GM18868 (cell line): Measurements from ENCODE around the gene FGF12.

Experiments
- ATAC-seq: cut with Tn5 transposase; IDR thresholded peaks from one replicate; pipeline ENCODE4 v1.9.1; 2021; ENCODE audit warnings: mild to moderate bottlenecking, moderate library complexity; ENCODE audit not compliant: unreplicated experiment

FGF12 gene

DNA sequence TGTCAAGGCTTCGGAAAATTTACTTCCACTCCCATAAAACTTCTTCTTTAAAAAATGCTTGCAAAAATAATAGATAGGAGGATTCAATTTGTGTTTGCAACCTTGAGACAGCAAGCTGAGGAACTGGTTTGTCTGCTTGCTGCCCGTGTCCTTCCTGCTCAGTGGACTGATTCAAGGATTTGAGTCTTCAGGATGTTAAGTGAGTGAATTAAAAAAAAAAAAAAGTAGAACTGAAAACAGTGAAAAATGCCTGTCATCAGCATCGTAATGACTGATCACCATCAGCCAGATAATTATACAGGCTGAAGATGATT lies 453.7 kb downstream of the FGF12 start:
- no peak for ATAC-seq

DNA sequence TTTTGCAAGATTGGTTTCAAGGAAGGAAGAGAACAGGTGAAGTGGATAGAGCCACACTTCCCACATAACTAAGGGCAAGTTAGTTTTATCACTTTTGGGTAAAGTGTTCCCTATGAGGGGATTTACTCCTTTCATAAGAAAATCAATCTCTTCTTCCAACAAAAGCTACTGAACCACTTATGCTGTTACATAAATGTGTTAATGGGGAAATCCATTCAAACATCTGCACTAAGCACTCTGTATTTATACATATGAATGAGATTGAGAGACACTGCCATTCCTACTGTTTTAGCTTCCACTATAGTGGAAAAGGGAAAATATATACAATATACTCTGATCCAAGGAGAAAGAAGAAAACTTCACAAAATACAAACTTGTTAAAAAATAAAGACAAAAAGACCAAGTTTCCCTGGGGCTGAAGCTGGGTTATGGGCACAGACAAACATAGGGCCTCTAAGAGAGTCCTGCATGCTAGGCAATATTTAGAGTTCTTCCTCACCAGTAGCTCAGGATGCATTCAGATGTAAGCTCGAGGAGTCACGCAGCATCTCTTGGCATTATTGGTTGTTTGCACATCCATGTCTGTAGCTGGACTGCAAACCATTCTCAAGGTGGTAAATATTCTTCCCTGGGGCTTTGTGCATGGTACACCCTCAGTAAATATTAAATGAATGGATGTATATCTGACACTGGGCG lies 454.2 kb downstream of the FGF12 start:
- no peak for ATAC-seq

DNA sequence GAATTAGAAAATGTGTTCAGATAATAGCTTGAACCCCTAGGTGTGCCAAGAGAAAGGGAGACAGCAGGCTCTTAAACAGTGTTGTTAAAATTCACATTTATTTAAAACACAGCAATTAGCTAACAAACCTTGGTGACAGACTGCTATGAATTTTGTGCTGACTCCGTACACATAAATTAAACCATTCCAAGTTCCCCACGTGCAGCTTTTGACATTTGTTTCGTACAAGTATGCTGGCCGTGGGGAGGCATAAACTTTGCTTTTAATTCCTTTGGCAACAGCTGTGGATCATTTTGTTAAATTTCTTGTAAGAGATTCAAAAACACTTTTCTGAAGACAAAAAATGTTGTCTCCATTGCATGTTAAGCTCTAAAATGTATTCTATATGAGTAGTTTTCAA lies 465.3 kb downstream of the FGF12 start:
- no peak for ATAC-seq

DNA sequence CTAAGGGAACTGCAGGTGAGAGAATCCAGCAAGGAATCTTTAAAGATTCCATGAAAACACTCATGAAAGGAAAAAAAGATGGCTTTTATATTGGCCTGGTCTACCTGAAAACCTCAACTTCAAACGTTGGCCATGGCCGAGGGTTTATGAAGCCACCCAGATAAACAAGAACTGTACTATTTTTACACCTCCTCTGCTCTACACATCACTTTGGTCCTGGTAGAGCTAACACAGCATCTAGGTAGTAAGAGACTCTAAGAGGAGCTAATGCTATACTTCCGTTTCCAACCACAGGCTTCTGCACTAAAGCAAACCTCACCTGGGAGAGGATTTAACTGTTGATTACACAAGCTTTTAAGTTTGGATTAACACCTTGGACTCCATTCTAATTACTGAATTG lies 466.2 kb downstream of the FGF12 start:
- ATAC-seq, result no peak

DNA sequence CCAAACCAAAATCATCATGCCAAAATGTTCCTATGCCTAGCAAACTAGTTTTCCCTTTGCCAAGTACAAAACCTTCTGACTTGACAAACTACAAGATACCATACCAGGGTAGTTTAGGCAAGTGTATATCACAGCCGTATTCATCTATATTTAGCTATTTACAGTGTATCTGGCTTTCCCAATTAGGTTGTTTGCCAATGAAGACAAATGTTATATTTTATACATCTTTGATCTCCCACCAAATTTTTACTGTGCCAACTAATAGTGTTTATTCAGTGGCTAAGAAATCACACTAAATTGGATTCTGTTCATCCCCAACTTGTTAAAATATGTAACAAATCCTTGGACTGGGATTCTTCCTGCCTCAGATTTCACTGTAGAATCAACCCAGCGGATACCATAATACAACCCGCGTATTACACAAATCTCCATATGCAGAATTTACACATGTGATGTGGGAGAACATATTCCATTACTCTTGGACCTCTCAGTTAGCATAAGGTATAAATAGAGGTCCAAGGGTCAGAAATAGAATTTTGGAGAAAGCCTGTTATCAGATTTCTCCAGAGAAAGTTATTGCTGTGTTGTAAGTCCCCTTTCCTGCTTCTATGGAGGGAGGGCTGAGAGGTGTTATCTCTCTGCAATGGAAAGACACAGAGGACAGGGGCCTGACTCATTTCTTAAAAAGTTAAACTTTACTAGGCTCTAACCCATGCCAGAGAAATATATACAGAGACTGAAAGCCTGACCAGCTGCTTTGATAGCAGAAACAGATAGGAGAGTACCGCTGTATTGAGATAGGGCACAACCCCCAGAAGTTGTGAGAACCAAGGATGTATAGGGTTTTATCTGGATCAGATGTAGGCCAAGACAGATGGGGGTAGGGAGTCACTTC lies 467.0 kb downstream of the FGF12 start:
- ATAC-seq, result no peak

DNA sequence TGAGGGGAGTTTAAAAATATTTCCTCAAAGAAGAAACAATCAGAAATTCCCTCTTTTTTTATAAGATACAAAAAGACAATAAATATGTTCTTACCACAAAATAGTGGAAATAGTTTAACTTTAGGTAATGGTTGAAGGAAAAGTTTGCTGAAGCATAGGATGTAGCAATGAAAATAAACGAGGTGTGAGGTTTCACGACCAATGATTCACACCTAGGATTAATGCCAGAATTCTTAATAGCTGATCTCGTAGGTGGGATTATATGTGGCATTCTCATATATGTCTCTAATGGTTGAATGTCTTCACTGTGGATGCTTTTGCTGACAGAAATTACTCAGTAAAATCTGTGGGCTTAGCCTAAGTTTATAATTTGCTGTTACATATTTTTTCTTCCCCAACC lies 467.7 kb downstream of the FGF12 start:
- no peak for ATAC-seq

DNA sequence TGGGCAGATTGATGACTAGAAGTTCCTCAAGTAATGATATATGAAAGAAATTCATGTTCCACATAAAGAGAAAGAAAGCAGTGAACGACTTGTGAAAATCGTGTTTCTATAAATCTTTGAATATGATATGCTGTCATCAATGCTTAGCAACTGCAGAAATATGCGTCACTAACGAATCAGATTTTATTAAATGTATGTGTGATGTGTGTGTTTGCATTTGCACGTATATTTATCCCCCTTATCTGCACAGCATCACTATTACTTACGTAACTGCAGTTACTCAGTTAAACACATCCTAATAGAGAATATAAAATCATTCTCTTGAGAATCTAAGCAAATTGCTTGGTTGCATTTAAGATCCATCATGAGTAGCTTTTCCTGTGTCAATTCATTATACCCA lies 468.6 kb downstream of the FGF12 start:
- ATAC-seq, result no peak

DNA sequence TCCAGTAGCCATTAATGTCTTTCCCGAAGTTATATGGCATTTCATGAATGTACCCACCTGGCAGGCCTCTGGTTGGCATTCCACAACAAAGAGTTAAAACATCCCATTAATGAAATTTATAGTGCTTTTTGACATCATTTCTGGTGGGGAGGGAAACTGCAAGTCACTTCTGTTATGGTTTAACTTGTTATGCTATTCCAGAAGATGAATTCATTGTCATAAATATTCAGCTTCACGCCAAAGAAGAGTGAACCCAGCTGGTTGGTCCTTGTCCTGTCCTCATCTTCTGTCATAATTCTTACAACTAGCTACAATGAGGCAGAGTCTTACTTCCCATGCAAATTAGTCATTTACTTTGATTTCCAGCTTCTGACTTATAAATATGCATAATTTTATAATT lies 471.5 kb downstream of the FGF12 start:
- ATAC-seq, result no peak

DNA sequence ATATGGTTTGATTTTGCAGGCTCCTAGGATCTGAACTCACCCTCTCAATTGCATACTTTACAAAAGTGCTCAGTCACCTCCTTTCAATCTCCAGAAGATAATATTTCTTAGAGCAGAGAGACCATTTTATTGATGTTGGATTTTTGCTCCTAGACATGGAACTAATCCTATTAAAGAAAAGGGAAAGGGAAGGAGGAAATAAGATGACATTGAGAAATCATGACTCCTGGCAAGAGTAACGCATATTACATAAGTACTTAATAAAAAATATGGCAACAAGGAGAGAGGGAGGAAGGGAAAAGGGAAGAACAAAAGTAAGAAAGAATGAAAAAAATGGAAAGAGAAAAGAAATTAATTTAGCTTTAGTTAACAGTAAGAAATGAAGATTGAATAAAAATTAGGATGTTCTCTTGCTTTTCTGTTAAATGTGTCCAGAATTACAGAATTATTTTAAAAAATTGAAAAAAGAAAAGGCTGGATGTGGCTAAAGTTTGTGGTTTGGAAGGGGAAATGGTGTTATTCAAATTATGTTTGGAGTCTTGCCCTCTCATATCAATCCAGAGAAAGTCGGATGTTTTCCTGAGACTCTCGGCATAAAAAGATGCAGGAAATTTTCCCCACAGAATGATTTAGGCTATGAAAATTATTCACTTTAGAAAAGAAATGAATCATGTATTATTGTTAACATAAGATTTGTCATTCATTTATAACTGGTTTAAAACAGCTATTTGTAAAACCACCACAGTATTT lies 474.0 kb downstream of the FGF12 start:
- ATAC-seq, result no peak

DNA sequence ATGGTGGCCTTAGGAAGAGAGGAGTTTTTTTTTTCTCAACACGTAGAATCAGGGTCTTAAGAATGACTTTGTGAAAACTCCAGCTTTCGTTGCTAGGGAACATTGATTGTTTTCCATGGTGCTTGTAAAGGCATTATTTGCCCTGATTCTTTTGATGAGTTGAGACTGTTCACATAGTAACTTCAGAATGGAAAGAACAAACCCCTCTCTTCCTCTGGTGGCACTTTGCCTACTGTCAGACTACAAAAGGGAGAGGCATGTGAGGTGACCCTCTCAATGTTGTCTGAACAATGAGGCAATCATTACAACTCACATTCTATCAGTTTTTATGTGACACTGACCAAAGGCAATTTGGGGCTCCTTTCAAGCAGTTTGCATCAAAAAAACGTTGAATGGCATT lies 477.8 kb downstream of the FGF12 start:
- ATAC-seq, result no peak

DNA sequence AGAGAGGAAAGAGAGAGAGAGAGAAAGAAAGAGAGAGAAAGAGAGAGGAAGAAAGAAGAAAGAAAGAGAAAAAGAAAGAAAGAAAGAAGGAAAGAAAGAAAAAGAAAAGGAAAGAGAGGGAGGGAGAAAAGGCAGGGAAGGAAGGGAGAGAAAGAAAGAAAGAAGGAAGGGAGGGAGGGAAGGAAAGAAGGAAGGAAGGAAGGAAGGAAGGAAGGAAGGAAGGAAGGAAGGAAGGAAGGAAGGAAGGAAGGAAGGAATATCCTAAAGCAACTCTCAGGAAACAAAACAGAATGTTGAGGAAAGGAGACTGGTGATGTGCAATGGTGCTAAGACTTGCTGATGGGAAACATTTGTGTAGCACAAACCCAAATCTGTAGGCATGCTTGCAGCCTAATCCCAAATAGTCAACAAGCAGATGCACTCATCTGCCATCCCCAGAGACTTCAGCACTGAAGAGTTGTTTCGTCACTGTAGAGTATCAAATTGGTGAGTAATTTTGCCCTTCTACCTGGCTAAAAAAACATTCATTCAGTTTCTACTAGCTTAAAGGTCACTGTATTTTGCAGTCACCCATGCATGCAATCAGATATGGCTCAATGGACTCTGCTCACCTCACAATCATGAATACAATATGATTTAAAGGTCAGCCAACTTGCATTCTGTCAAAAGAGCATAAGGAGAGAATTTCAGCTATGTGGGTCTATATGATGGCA lies 480.3 kb downstream of the FGF12 start:
- ATAC-seq, result no peak

DNA sequence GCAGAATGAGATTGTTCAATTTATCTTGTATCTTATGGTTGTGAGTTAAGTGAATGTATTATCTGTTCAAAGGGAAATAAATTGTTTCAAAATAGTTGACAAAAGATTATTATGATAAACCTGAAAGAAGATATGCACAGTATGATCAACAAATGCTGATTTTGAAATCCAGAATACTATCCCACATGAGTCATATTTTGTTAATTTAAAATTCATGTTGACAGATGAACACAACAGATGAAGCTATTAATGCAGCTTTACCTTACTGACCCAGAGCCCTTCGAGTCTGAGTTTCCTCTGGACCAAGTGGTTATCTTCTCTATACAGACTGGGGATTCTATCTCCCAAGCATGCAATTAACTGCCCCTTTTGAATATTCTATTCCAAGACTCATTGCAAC lies 482.8 kb downstream of the FGF12 start:
- no peak for ATAC-seq

DNA sequence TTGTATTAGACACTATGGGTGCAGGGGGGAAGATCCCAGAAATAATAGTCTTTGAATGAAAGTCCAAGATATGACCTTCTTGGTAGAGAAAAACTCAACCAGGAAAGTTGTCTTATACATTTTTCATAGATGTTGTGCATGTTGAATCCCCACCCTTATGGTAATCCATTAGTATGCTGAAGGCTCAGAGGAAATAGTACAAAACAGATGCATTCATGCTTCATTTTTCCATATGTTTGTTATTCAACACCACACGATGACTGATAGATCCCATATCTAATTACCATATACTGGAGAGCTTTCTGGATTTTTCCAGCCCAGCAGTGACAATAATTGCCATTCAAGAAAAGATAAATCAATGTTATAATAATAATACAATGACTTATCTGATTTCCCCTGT lies 487.4 kb downstream of the FGF12 start:
- ATAC-seq, result no peak

DNA sequence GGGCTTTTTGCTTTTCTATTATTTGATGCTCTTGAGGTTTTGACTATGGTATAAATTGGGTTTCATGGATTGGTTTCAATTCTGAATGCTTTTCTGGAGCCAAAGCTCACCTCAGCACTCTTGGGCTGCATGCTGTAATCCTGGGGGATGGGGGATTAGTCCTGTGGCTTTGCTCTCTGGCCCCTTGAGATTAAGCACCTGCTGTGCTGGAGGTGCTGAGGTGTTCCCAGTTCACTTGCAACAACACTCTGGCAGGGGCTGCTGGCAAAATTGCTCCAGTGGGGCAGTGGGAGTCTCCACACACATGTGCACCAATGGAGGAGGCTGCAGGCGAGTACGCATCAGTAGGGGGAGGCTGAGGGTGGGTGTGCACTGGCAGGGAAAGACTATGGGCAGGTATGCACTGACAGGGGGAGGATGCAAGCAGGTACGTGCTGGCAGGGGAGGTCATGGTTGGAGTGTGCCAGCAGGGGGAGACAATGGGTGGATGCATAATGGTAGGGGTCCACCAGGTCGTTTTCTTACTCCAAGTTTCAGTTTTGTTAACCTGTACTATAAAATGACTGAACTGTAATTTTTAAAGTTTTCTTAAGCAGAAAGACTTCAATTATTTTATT lies 489.2 kb downstream of the FGF12 start:
- ATAC-seq, result no peak

DNA sequence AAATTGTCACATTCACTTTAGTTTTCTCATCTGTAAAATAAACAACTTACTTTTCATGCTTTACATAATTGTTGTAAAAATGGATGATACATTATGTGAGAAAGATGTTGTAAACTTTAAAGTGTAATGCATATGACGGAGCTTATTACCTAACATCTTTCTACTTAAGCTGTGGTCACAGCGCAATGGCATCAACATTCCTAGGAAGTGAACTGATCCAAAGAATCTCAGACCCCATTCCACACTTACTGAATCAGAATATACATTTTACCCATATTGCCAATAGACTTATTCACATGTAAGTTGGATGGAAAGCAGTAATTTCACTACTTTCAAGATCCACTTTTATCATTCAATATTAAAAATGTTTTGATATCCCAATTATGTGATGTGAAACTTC lies 497.5 kb downstream of the FGF12 start:
- no peak for ATAC-seq

DNA sequence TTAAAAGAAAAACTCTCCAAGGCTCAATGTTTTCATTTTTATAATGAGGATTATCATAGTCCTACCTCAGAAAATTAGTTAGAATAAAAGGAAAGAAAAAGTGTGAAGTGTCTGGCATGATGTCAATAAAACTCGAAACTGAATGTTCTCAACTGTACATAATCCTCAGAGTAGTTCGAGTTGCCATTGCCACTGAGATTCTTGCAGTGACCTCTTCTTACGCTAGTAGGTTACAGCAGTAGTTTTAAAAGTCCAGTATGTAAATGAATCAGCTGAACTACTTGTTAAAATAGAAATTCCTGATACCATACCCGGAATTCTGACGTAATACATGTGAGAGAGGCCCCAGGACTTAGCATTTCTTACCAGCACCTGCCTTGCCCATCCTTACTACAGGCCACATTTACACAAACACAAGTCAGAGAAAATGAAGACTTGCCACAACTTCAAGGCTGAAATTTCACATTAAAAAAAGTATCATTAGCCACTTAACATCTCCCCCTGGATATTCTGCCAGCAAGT lies 502.6 kb downstream of the FGF12 start:
- ATAC-seq, result no peak

DNA sequence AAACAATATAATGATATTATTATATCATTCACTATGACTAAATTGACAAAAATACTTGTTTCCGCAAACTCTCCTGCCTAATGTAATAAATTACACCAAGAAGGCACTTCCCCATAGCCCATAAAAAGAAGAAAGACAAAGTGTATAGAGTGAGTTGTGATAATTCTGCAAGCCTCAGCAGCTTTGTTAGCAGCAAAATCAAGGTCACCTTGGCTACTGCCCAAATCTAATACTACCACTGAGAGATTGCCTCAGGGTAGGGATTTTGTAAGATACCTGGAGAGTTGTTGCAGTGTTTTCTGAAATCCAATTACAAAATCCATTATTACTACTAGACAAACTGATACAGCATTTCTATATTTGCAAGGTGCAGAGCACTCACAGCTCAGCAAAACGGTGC lies 503.5 kb downstream of the FGF12 start:
- ATAC-seq, result no peak

DNA sequence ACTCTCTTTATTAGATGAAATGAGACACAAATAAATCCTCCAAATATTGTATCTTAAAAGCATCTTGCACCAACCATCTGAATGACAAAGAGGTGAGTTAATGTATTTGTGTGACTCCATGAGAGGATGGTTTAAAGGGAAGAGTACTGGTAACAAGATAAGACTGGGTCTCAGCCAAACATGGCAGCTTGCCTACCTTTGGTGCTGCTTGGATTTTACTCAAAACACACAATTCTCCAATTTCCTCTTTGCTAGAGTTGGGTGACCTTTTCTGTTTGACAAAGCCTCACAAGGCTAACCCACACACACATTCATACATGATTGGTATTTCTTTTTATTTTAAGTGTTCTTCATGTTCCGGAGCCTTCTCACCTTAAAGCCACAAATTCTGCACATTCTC lies 506.4 kb downstream of the FGF12 start:
- ATAC-seq, result no peak

DNA sequence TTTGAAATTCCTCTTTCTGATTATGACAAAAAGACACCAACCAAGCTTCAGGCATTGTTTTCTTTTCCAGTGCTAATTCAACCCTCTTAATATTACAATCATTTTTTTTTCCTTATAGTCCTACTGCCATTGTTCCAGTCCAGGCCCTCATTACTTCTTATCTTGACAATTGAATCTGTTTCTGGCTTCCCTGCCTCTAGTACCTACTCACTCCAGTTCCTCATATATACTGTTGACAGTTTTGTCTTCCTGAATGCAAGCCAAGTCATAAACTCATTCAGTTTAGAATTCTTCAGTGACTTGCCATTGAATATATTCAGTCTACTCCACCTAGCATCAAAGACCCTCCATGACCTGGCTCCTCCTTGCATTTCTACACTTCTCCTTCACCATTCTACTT lies 507.4 kb downstream of the FGF12 start:
- no peak for ATAC-seq

DNA sequence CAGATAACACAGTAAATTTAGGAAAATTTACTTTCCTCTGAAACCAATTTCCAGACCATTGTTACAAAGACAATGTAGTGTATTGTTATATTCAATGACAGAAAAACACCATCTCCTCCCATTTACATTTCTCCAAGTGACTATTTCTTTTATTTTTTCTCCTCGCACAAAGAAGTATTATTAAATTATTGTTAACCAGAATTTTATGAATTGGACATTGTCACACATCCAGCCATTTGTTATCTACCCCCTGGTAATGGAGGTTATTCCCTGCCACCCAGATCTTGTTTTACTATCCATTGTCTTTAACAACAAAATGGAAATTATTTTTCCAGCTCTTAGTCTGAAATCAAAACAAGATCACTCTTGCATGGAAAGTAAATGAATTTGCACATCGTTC lies 511.3 kb downstream of the FGF12 start:
- ATAC-seq, result no peak

DNA sequence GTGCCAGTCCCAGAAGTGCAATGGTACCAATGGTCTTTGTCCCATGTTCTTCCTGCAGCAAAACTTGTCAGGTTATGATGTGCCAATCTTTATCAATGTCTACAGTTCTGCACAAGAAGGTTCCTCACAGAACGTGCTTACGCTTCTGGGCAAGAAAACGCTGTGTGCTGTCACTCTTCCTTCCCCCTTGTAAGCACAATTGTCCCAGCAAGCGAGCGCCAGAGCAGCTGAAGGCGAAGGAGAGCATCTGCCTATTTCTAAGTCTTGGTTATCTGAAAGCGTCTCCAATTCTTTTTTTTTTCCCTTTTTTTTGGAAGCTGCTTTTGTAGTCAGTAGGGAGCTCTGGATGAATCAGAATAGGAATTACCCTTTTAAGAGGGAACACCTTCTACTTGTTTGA lies 514.4 kb downstream of the FGF12 start:
- no peak for ATAC-seq
